G401 (cell line): Measurements from ENCODE around the gene ARL6IP5. TPM values are rescaled to one million over a fixed set of nuclear protein-coding genes. Genes with fewer than 3 reads are reported as not detected.

Experiments
- DNase-seq: peaks from one replicate; pipeline ENCODE4 v3.0.0-alpha.2; 2015; ENCODE audit warnings: low spot score
- in situ Hi-C: cut with HindIII; loops from 2 replicates; pipeline ENCODE4 v1.10.0; 2016; ENCODE audit warnings: low sequenced_read_pairs, mixed read lengths
- total RNA-seq: library from RNA; depleted of rRNA; stranded (reverse); fragments of >200 nt; shearing (Covaris generic); gene quantifications from 2 replicates; pipeline ENCODE4 v1.2.3, GENCODE V29; 2014

The ARL6IP5 gene
- total RNA-seq, 1 experiment from 2014 or later = 93.3 TPM

DNA sequence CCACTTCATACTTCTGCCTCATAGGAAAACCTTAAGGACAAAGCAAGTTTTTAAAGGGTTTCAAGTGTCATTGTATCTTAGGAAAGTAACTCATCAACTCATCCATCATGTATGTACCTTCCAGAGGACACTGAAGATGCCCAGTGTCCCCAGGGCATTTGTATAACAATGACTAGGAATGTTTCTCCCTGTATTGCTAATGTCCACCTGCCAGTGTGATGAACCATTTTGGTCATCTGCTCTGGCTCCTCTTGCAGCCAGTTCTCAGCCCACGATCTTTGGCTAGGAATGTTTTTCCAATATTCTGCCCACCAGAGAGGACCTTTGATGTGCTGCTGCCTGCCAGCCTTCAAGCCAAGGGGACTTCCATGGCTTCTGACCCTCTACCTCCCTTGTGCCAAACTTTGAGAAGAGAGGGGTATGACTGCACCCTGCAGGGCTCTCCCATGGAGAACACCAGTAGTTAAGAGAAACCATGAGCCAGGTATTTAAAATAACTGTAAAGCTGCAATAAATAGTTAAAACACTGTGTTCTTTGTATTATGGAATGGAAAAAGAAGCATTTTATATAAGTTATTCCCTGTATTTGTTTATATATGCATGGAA is 26.3 kb downstream of the ARL6IP5 start:
- in situ Hi-C loops = no loop called here
- DNase-seq = no peak

DNA sequence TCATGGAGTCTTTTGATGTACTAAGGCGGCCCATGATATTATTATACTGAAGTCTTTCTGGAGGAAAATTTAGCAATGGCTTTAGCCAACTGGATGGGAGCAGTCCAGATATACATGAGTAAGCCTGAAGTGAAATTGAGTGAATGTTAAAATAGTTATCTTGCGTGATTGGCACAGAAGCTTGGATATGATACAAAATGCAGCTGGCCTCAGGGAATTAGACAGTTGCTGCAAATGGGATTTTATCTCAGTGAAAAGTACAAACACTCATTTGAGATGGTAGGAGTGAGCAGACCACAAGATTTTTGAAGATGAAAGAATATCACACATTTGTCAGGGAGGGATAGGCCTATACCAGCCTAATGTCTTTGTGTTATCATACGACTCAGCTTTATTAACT is 28.8 kb downstream of the ARL6IP5 start:
- no peak for DNase-seq

GRCh38 chr3:69115731-69116130 is 31.0 kb downstream of the ARL6IP5 start:
- in situ Hi-C loops = no loop called here
- no peak for DNase-seq

More for the DNA sequence above, 28.8 kb downstream of the ARL6IP5 start:
- in situ Hi-C loops = no loop called here

DNA sequence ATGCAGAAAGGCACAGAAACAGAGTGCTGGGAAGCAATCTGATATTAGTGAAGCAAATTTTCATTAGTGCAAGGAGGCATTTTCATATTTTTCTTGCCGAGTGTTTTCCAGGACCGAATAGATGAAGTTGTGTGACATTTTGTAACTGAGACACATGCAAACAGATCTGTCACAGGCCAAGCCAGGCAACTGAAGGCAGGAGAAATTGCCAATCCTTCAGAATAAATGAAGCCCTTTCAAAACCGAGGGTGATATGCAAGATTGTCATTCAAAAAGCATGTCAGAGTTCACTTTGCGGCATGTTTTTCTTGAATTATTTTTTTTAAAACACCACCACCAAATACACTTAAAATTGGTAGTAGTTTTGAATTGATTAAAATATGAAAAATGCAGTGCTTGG is 31.4 kb downstream of the ARL6IP5 start:
- no peak for DNase-seq
- in situ Hi-C loops = no loop called here

- no peak for DNase-seq
- in situ Hi-C loops = no loop called here
Measured at GRCh38 chr3:69116897-69117296, 32.2 kb downstream of the ARL6IP5 start.

GRCh38 chr3:69118555-69118954 is 33.8 kb downstream of the ARL6IP5 start:
- in situ Hi-C loops = no loop called here
- DNase-seq = no peak

- in situ Hi-C loops = no loop called here
- DNase-seq = no peak
Measured at GRCh38 chr3:69119138-69119537, 34.4 kb downstream of the ARL6IP5 start.

- in situ Hi-C loops = no loop called here
- no peak for DNase-seq
Measured at GRCh38 chr3:69119681-69120080, 34.9 kb downstream of the ARL6IP5 start.

DNA sequence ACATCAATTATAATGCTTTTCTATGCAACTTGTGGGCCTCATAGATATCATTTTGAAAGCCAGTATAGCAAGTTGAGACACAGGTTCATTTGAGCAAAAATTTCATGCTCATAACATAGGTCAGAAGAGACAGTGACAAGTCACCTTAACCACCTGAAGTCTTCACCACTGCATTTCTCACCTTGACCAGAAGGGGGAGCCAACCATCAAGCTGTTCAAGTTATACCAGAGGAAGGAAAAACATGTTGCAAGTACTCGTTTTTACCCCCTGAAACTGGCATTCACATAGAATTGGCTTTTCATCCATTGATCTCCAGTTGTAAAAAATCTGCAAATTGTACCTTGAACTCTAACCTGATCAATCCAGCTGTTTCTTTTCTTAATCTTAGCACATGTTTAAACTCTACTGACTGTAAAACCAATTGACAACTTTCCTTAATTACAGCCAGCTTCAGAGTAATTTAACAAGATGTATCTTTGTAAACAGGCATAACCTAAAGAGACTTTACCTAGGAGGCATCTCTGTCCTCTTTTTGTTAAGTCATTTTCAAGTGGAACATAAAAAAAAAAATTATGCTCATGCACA is 36.2 kb downstream of the ARL6IP5 start:
- peak; percentile 80 for DNase-seq
- in situ Hi-C loops = no loop called here

DNA sequence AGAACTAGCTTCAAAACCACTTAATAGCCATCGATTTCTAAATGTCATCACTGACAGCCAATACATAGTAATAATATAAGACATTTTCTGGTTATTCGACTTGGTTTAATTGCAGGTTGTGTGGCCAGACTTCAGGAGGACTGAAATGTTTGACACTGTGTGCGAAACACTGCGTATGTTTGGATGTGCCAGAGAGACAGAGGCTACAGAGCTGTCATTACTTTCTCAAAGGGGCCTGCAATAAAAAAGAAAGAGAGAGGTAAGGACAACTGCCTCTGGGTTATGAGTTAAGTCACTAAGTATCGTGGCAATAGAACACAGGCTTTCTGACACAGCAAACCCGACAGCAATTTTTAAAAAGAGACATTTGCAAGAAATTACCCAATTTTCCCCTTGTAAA is 36.8 kb downstream of the ARL6IP5 start:
- DNase-seq = no peak
- in situ Hi-C loops = no loop called here

DNA sequence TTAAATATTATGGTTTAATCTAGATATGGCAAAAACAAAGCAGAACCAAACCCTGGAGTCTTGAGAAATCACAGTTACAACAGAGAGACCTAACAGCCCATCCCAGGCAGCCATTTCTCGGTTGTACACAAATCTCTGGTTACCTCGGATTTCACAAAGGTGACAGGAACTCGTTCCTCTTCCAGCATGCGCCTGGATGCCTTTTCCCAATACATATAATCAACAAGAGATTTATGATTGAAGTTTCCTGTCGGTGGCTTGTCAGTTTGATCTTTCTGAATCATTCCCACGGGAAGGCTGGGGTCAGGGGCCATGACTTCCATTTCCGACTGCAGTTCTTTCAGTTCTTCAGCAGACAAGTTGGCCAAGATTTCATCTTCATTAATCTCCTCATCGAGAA is 37.2 kb downstream of the ARL6IP5 start:
- in situ Hi-C loops = no loop called here
- DNase-seq = no peak

- in situ Hi-C loops = no loop called here
- DNase-seq = no peak
Measured at GRCh38 chr3:69122403-69122802, 37.7 kb downstream of the ARL6IP5 start, which contains the start of gene LMOD3. Gene LMOD3 (minus strand): TSS chr3:69122595. CDS start chr3:69122386, 209 bp downstream.

- in situ Hi-C loops = no loop called here
- no peak for DNase-seq
Measured at GRCh38 chr3:69126216-69126615, 41.5 kb downstream of the ARL6IP5 start.

GRCh38 chr3:69126999-69127398 is 42.3 kb downstream of the ARL6IP5 start:
- DNase-seq = no peak
- in situ Hi-C loops = no loop called here

- no peak for DNase-seq
- in situ Hi-C loops = no loop called here
Measured at GRCh38 chr3:69128509-69128908, 43.8 kb downstream of the ARL6IP5 start.

- in situ Hi-C loops = no loop called here
Measured at GRCh38 chr3:69129531-69129930, 44.8 kb downstream of the ARL6IP5 start.

DNA sequence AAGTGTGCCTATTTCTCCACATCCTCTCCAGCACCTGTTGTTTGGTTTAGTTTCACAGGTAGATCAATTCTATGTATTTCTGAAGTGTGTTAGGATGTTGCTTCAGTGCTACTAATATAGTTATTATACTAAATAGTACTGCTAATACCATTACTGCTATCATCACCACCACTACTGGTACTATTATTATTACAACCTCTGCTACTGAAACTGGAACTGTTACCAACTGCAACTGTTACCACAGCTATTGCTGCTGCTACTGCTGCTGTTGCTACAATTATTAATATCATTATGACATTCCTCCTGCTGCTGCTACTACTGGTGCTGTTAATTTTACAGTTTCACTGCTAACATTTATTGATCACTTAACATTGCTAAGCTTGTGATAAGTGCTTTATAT is 46.0 kb downstream of the ARL6IP5 start:
- DNase-seq = no peak
- in situ Hi-C loops = no loop called here

More at GRCh38 chr3:69129531-69129930, 44.8 kb downstream of the ARL6IP5 start:
- no peak for DNase-seq

GRCh38 chr3:69137005-69137404 is 52.3 kb downstream of the ARL6IP5 start:
- in situ Hi-C loops = no loop called here
- DNase-seq = no peak

- in situ Hi-C loops = no loop called here
- no peak for DNase-seq
Measured at GRCh38 chr3:69137412-69137811, 52.7 kb downstream of the ARL6IP5 start.

- DNase-seq = no peak
- in situ Hi-C loops = no loop called here
Measured at GRCh38 chr3:69141313-69141712, 56.6 kb downstream of the ARL6IP5 start.

GRCh38 chr3:69142090-69142489 is 57.4 kb downstream of the ARL6IP5 start:
- in situ Hi-C loops = no loop called here
- no peak for DNase-seq
